H1 (cell line): ENCODE data around the gene ITPR3. TPM values are rescaled to one million over a fixed set of nuclear protein-coding genes. Genes with fewer than 3 reads are reported as not detected.

Experiments
- CTCF ChIA-PET: fragments of 300-600 bp; sonication (Branson Sonifier 250); formaldehyde crosslinking; loops from one replicate; lab custom pipeline; 2021; ENCODE audit not compliant: partially characterized antibody; lab: Charles Lee
- POLR2A ChIA-PET: fragments of 300-600 bp; sonication (Branson Sonifier 250); formaldehyde crosslinking; loops from one replicate; lab custom pipeline; 2021; ENCODE audit warnings: inconsistent platforms; ENCODE audit not compliant: partially characterized antibody; lab: Charles Lee
- DNase-seq, 2 experiments: peaks; one replicate each; pipeline versions ENCODE4 v3.0.0 to v3.0.0-alpha.2; 2010 to 2022; ENCODE audit warnings: low spot score in 2 of 2, low read depth in 1 of 2, mixed read lengths in 1 of 2
- FAIRE-seq: peaks from 2 replicates; lab custom pipeline; 2011; peaks lifted over from hg19 to GRCh38; lab: Jason Lieb, UNC
- H2AFZ ChIP-seq: 2 replicates; pipeline ENCODE4 v1.8.1; 2012; ENCODE audit warnings: low read length, inconsistent platforms
- H2AK5ac ChIP-seq: 2 replicates; pipeline ENCODE4 v1.6.1; 2013; ENCODE audit warnings: low read depth, low read length
- H2BK120ac ChIP-seq: replicated peaks from 2 replicates; pipeline ENCODE3; 2013; ENCODE audit warnings: low read depth, low read length, inconsistent platforms
- H2BK12ac ChIP-seq: 2 replicates; pipeline ENCODE4 v1.6.1; 2013; ENCODE audit warnings: low read depth, low read length
- H2BK15ac ChIP-seq: 2 replicates; pipeline ENCODE4 v1.6.1; 2013; ENCODE audit warnings: low read length
- H2BK20ac ChIP-seq: 2 replicates; pipeline ENCODE4 v1.6.1; 2013; ENCODE audit warnings: low read length
- H2BK5ac ChIP-seq: 2 replicates; pipeline ENCODE4 v1.6.1; 2013; ENCODE audit warnings: low read depth, low read length
- H3K14ac ChIP-seq: 2 replicates; pipeline ENCODE4 v1.6.1; 2013; ENCODE audit warnings: inconsistent platforms; ENCODE audit not compliant: insufficient read length
- H3K18ac ChIP-seq: 2 replicates; pipeline ENCODE4 v1.6.1; 2013; ENCODE audit warnings: low read length; ENCODE audit errors: extremely low read depth
- H3K23ac ChIP-seq: 2 replicates; pipeline ENCODE4 v1.6.1; 2013; ENCODE audit warnings: inconsistent platforms; ENCODE audit not compliant: insufficient read length
- H3K23me2 ChIP-seq: 2 replicates; pipeline ENCODE4 v1.6.1; 2013; ENCODE audit warnings: low read depth, low read length
- H3K27ac ChIP-seq: 2 replicates; pipeline ENCODE4 v1.6.1; 2011; ENCODE audit warnings: low read depth, low read length, inconsistent platforms
- H3K27me3 ChIP-seq, 4 experiments: replicated peaks in 1 of 4; 1 replicate in 1 of 4; 2 replicates in 3 of 4; pipeline versions ENCODE4 v1.6.1 to v1.8.1; 2011 to 2013; ENCODE audit warnings: low read length in 3 of 4, mild to moderate bottlenecking in 3 of 4, inconsistent platforms in 2 of 4, mixed read lengths in 2 of 4, moderate library complexity in 1 of 4; ENCODE audit not compliant: control insufficient read depth in 3 of 4, insufficient read depth in 3 of 4; ENCODE audit errors: extremely low read depth in 1 of 4
- H3K36me3 ChIP-seq, 4 experiments: 2 replicates each; pipeline versions ENCODE4 v1.6.1 to v1.8.1; 2011 to 2013; ENCODE audit warnings: mild to moderate bottlenecking in 4 of 4, low read length in 3 of 4, moderate library complexity in 2 of 4, control low read depth in 1 of 4, inconsistent platforms in 1 of 4; ENCODE audit not compliant: insufficient read depth in 4 of 4, control insufficient read depth in 2 of 4
- H3K4ac ChIP-seq: replicated peaks from 2 replicates; pipeline ENCODE3; 2013; ENCODE audit warnings: low read length, low read depth, mixed read lengths, inconsistent platforms; ENCODE audit not compliant: insufficient read length
- H3K4me1 ChIP-seq, 4 experiments: replicated peaks in 1 of 4; 1 replicate in 1 of 4; 2 replicates in 3 of 4; pipeline versions ENCODE4 v1.6.1 to v1.8.1; 2011 to 2013; ENCODE audit warnings: low read length in 3 of 4, inconsistent platforms in 2 of 4, mixed read lengths in 1 of 4; ENCODE audit not compliant: insufficient read depth in 4 of 4, control insufficient read depth in 3 of 4
- H3K4me2 ChIP-seq, 2 experiments: 2 replicates each; pipeline versions ENCODE4 v1.6.1 to v1.8.1; 2011 to 2013; ENCODE audit warnings: low read depth in 2 of 2, low read length in 2 of 2, control low read depth in 1 of 2, inconsistent platforms in 1 of 2, mild to moderate bottlenecking in 1 of 2; ENCODE audit not compliant: insufficient read depth in 1 of 2
- H3K4me3 ChIP-seq, 4 experiments: fragments of 200-600, 300-600 bp in 1 of 4; sonication (generic), shearing (Covaris generic), sonication (Bioruptor Twin) in 1 of 4; 2 replicates each; pipeline versions ENCODE4 v1.5.1 to v1.8.1; 2011 to 2016; ENCODE audit warnings: low read length in 4 of 4, low read depth in 3 of 4, control low read depth in 2 of 4, inconsistent platforms in 2 of 4, mild to moderate bottlenecking in 2 of 4, mixed read lengths in 1 of 4, moderate library complexity in 1 of 4; ENCODE audit not compliant: insufficient read depth in 2 of 4; ENCODE audit errors: extremely low read depth in 1 of 4
- H3K56ac ChIP-seq: replicated peaks from 2 replicates; pipeline ENCODE3; 2013; ENCODE audit warnings: low read depth, mild to moderate bottlenecking, mixed read lengths, low read length, inconsistent platforms; ENCODE audit not compliant: insufficient read length
- H3K79me1 ChIP-seq: 2 replicates; pipeline ENCODE4 v1.6.1; 2013; ENCODE audit warnings: low read depth, low read length, control low read depth
- H3K79me2 ChIP-seq, 2 experiments: 2 replicates each; pipeline versions ENCODE4 v1.6.1 to v1.8.1; 2012 to 2013; ENCODE audit warnings: low read length in 2 of 2, mild to moderate bottlenecking in 2 of 2, inconsistent platforms in 1 of 2; ENCODE audit not compliant: insufficient read depth in 2 of 2, control insufficient read depth in 1 of 2
- H3K9ac ChIP-seq, 4 experiments: replicated peaks in 1 of 4; 1 replicate in 1 of 4; 2 replicates in 3 of 4; pipeline versions ENCODE4 v1.6.1 to v1.8.1; 2011 to 2013; ENCODE audit warnings: low read depth in 3 of 4, low read length in 3 of 4, control low read depth in 2 of 4, mild to moderate bottlenecking in 2 of 4, moderate library complexity in 2 of 4, inconsistent platforms in 1 of 4; ENCODE audit errors: extremely low read depth in 1 of 4
- H3K9me3 ChIP-seq, 2 experiments: 2 replicates each; pipeline versions ENCODE4 v1.6.1 to v1.8.1; 2012 to 2013; ENCODE audit warnings: mild to moderate bottlenecking in 2 of 2, moderate library complexity in 2 of 2, control low read depth in 1 of 2, inconsistent platforms in 1 of 2, low read depth in 1 of 2, low read length in 1 of 2, mixed read lengths in 1 of 2; ENCODE audit not compliant: insufficient read depth in 2 of 2
- H4K20me1 ChIP-seq, 2 experiments: replicated peaks in 1 of 2; 2 replicates each; pipeline versions ENCODE3 to v1.8.1; 2011 to 2013; ENCODE audit warnings: inconsistent platforms in 2 of 2, low read length in 2 of 2, mild to moderate bottlenecking in 1 of 2; ENCODE audit not compliant: insufficient read depth in 2 of 2, control insufficient read depth in 1 of 2
- H4K5ac ChIP-seq: 2 replicates; pipeline ENCODE4 v1.6.1; 2013; ENCODE audit warnings: low read length, low read depth, mixed read lengths, inconsistent platforms; ENCODE audit not compliant: insufficient read length
- H4K8ac ChIP-seq: 2 replicates; pipeline ENCODE4 v1.8.0; 2013; ENCODE audit warnings: mild to moderate bottlenecking, moderate library complexity, low read length, inconsistent platforms; ENCODE audit not compliant: insufficient read depth; ENCODE audit errors: extremely low read depth
- H4K91ac ChIP-seq: replicated peaks from 2 replicates; pipeline ENCODE3; 2013; ENCODE audit warnings: low read length, mixed read lengths, inconsistent platforms; ENCODE audit not compliant: insufficient read length
- CTCF ChIP-seq, 3 experiments: IDR thresholded peaks; 1 replicate in 2 of 3; 2 replicates in 1 of 3; pipeline versions ENCODE4 v1.5.1 to v1.6.1; 2011; ENCODE audit warnings: low read length in 3 of 3, mild to moderate bottlenecking in 3 of 3, inconsistent platforms in 2 of 3, low read depth in 1 of 3, moderate library complexity in 1 of 3; ENCODE audit not compliant: insufficient read depth in 1 of 3; ENCODE audit errors: control extremely low read depth in 1 of 3
- NANOG ChIP-seq: IDR thresholded peaks from 2 replicates; pipeline ENCODE4 v1.6.1; 2011; ENCODE audit warnings: low read length, low read depth, mild to moderate bottlenecking, inconsistent platforms; ENCODE audit not compliant: insufficient read depth, poor library complexity, severe bottlenecking
- WGBS, 2 experiments: shearing (Covaris generic) in 1 of 2; methylation state at CpG; one replicate each; pipeline versions ENCODE4 v1.1.6 to v1.1.7; 2013 to 2015; ENCODE audit warnings: low lambda C conversion rate in 2 of 2, mixed read lengths in 2 of 2, inconsistent platforms in 1 of 2, low coverage in 1 of 2, missing lambda C conversion rate in 1 of 2; ENCODE audit not compliant: insufficient replicate concordance in 2 of 2, insufficient coverage in 1 of 2, insufficient read length in 1 of 2; ENCODE audit errors: extremely low coverage in 1 of 2, missing lambda C conversion rate in 1 of 2; 5-methylcytosine and 5-hydroxymethylcytosine counted together
- polyA plus RNA-seq, 7 experiments: library from polyadenylated mRNA; depleted of rRNA in 3 of 7; stranded (reverse) in 5 of 7; unstranded in 2 of 7; fragments of >200 nt in 5 of 7; fragments of 200-250 nt in 2 of 7; gene quantifications; 1 replicate in 5 of 7; 2 replicates in 1 of 7; 4 replicates in 1 of 7; pipeline versions ENCODE4 v1.2.1 to v1.2.3, GENCODE V29; 2011 to 2013; ENCODE audit warnings: missing spikeins in 2 of 7, mixed read lengths in 2 of 7
- total RNA-seq: library from RNA; stranded (reverse); fragmentation: NEBNext Ultra II Directional; extraction: Animal tissue kit (Norgen Biotek cat#: 25700); gene quantifications from 2 replicates; pipeline ENCODE4 v1.2.1, GENCODE V29; 2021

Gene ITPR3
- total and polyA plus RNA-seq, 2 of the 8 experiments (the other 6 are each of a cell fraction or from before 2014, with no cell fraction given), result 29.1 to 45.7 TPM

GRCh38 chr6:33738153-33738552, 117.0 kb downstream of the ITPR3 start:
- no peak overlapping the region for H2BK15ac ChIP-seq
- H2BK120ac ChIP-seq, result no peak overlapping the region
- no peak overlapping the region for H2AK5ac ChIP-seq
- H4K20me1 ChIP-seq, result no peaks in the 10 kb centered on the region
- no peak overlapping the region for H4K5ac ChIP-seq
- H3K9me3 ChIP-seq, result no peaks in the 10 kb centered on the region
- H3K14ac ChIP-seq, result no peak overlapping the region
- H3K79me1 ChIP-seq, result no peaks in the 10 kb centered on the region
- no peak overlapping the region for H4K91ac ChIP-seq
- no peak overlapping the region for H3K56ac ChIP-seq
- no peak overlapping the region for H3K4ac ChIP-seq
- 0 out of 7 replicates have a peak, but pooled peaks cover 0 to 3% (median 0%) of the 10 kb centered on the region in 4 experiments for H3K4me1 ChIP-seq
- H2BK20ac ChIP-seq, result no peak overlapping the region
- H3K4me2 ChIP-seq, result no peak overlapping the region
- DNase-seq (no peak), FAIRE-seq (no peak)
- no peak overlapping the region for H3K27ac ChIP-seq
- H3K23me2 ChIP-seq, result no peaks in the 10 kb centered on the region
- no peak overlapping the region for H3K18ac ChIP-seq
- ChIA-PET POLR2A (interaction anchor here (1.0 to 1.2 kb wide), 2 partner anchors 9 to 43 kb away, joined by 3 read pairs; partner anchors contain the start of gene IP6K3), CTCF (interaction anchor here (0.7 to 1.9 kb wide), 12 partner anchors 10 to 221 kb away, joined by 3 to 5 read pairs (median 3); no protein-coding TSS in a partner anchor)
- H4K8ac ChIP-seq, result no peak overlapping the region
- no peaks in the 10 kb centered on the region for H3K79me2 ChIP-seq
- no peak overlapping the region for H3K4me3 ChIP-seq
- no peak overlapping the region for H3K9ac ChIP-seq
- 96% methylated on average over 9 of the region's 9 CpGs; no CpG with 5 or more reads in 1 of the 2 experiments for WGBS, 2 experiments
- no peaks in the 10 kb centered on the region; a peak in 2 of 7 replicates for H3K27me3 ChIP-seq
- H3K36me3 ChIP-seq, result no peaks in the 10 kb centered on the region
- H2BK5ac ChIP-seq, result no peak overlapping the region
- no peak overlapping the region for H2BK12ac ChIP-seq
- no peak overlapping the region for H2AFZ ChIP-seq
- TF ChIP-seq CTCF (IDR thresholded peaks at IDR 0.05; ENCODE audit: control extremely low read depth in 1 of 3, insufficient read depth in 1 of 3, low read depth in 1 of 3, low read length in 3 of 3) (no peak), NANOG (no peak)
- no peak overlapping the region for H3K23ac ChIP-seq
